IMR-90 (cell line): ENCODE measurements around the gene WASF1. TPM values are rescaled to one million over a fixed set of nuclear protein-coding genes. Genes with fewer than 3 reads are reported as not detected.

Experiments
- ATAC-seq: fragments of 200-7000 bp; cut with Tn5 transposase; 2 replicates; pipeline ENCODE4 v1.9.1; 2020; ENCODE audit warnings: low read depth, mild to moderate bottlenecking, moderate library complexity
- BruUV-seq: library from RNA; stranded (reverse); fragments of 400-500 nt; replicated peaks from 2 replicates; lab custom pipeline; 2021; lab: Mats Ljungman, UMichigan
- CTCF ChIA-PET: fragments of 300-600 bp; formaldehyde crosslinking; extraction: SDS; loops from one replicate; lab custom pipeline; 2021; ENCODE audit warnings: antibody characterized with exemption; lab: Yijun Ruan, JAX
- POLR2A ChIA-PET: fragments of 300-600 bp; sonication (Branson Sonifier 250); formaldehyde crosslinking; loops from one replicate; lab custom pipeline; 2022; ENCODE audit warnings: antibody characterized with exemption; ENCODE audit not compliant: unreplicated experiment; lab: Charles Lee
- DNase-seq: peaks from one replicate; pipeline ENCODE4 v3.0.0; 2013
- H2AFZ ChIP-seq: replicated peaks from 2 replicates; pipeline ENCODE3; 2013; ENCODE audit warnings: low read length, mild to moderate bottlenecking; ENCODE audit not compliant: poor library complexity
- H2AK5ac ChIP-seq: 2 replicates; pipeline ENCODE4 v1.6.1; 2013; ENCODE audit warnings: low read depth, low read length, inconsistent platforms
- H2AK9ac ChIP-seq: replicated peaks from 2 replicates; pipeline ENCODE3; 2013; ENCODE audit warnings: mild to moderate bottlenecking, low read depth, low read length, moderate library complexity; ENCODE audit not compliant: poor library complexity
- H2BK120ac ChIP-seq: 2 replicates; pipeline ENCODE4 v1.6.1; 2013; ENCODE audit warnings: low read depth, low read length, inconsistent platforms
- H2BK15ac ChIP-seq: 3 replicates; pipeline ENCODE4 v1.6.1; 2013; ENCODE audit warnings: low read depth, low read length, inconsistent platforms
- H2BK20ac ChIP-seq: 2 replicates; pipeline ENCODE4 v1.6.1; 2013; ENCODE audit warnings: low read depth, mild to moderate bottlenecking, inconsistent platforms, low read length, moderate library complexity
- H2BK5ac ChIP-seq: 2 replicates; pipeline ENCODE4 v1.6.1; 2013; ENCODE audit warnings: mild to moderate bottlenecking, low read depth, low read length, inconsistent platforms; ENCODE audit not compliant: poor library complexity, severe bottlenecking
- H3K14ac ChIP-seq: replicated peaks from 2 replicates; pipeline ENCODE4 v1.6.1; 2013; ENCODE audit warnings: low read depth, low read length, inconsistent platforms
- H3K18ac ChIP-seq: 2 replicates; pipeline ENCODE4 v1.6.1; 2013; ENCODE audit warnings: low read depth, low read length, control low read depth
- H3K23ac ChIP-seq: 2 replicates; pipeline ENCODE4 v1.6.1; 2013; ENCODE audit warnings: low read depth, low read length, inconsistent platforms
- H3K27ac ChIP-seq: 2 replicates; pipeline ENCODE4 v1.5.1; 2013; ENCODE audit warnings: mild to moderate bottlenecking, control low read depth, low read length; ENCODE audit not compliant: insufficient read depth
- H3K27me3 ChIP-seq: 2 replicates; pipeline ENCODE4 v1.6.1; 2013; ENCODE audit warnings: low read length; ENCODE audit not compliant: control insufficient read depth, insufficient read depth
- H3K36me3 ChIP-seq: 2 replicates; pipeline ENCODE4 v1.6.1; 2013; ENCODE audit warnings: low read length, mixed read lengths; ENCODE audit not compliant: control insufficient read depth, insufficient read depth
- H3K4ac ChIP-seq: 2 replicates; pipeline ENCODE4 v1.6.1; 2013; ENCODE audit warnings: low read depth, low read length, inconsistent platforms
- H3K4me1 ChIP-seq: 2 replicates; pipeline ENCODE4 v1.6.1; 2013; ENCODE audit warnings: low read length, mixed read lengths; ENCODE audit not compliant: control insufficient read depth, insufficient read depth
- H3K4me2 ChIP-seq: 2 replicates; pipeline ENCODE4 v1.6.1; 2013; ENCODE audit warnings: low read depth, mild to moderate bottlenecking, control low read depth, low read length, moderate library complexity
- H3K4me3 ChIP-seq: 2 replicates; pipeline ENCODE4 v1.5.1; 2013; ENCODE audit warnings: low read depth, mild to moderate bottlenecking, control low read depth, low read length, moderate library complexity; ENCODE audit not compliant: insufficient read depth
- H3K56ac ChIP-seq: 2 replicates; pipeline ENCODE4 v1.6.1; 2013; ENCODE audit warnings: low read length, inconsistent platforms; ENCODE audit not compliant: insufficient read depth; ENCODE audit errors: extremely low read depth
- H3K79me1 ChIP-seq, 2 experiments: 2 replicates each; pipeline ENCODE4 v1.6.1; 2013; ENCODE audit warnings: low read length in 2 of 2, inconsistent platforms in 1 of 2, low read depth in 1 of 2
- H3K9ac ChIP-seq: 2 replicates; pipeline ENCODE4 v1.6.1; 2013; ENCODE audit warnings: low read depth, low read length, control low read depth
- H3K9me1 ChIP-seq: 2 replicates; pipeline ENCODE4 v1.6.1; 2013; ENCODE audit warnings: low read length, inconsistent platforms; ENCODE audit not compliant: insufficient read depth
- H3K9me3 ChIP-seq: 2 replicates; pipeline ENCODE4 v1.6.1; 2013; ENCODE audit warnings: low read length; ENCODE audit not compliant: control insufficient read depth, insufficient read depth
- H4K20me1 ChIP-seq: 2 replicates; pipeline ENCODE4 v1.6.1; 2013; ENCODE audit warnings: low read length, inconsistent platforms; ENCODE audit not compliant: insufficient read depth
- H4K5ac ChIP-seq: 2 replicates; pipeline ENCODE4 v1.6.1; 2013; ENCODE audit warnings: mild to moderate bottlenecking, low read depth, low read length, control low read depth
- H4K8ac ChIP-seq, 2 experiments: 2 replicates each; pipeline ENCODE4 v1.6.1; 2013; ENCODE audit warnings: low read depth in 2 of 2, low read length in 2 of 2, control low read depth in 1 of 2, inconsistent platforms in 1 of 2
- H4K91ac ChIP-seq: 2 replicates; pipeline ENCODE4 v1.6.1; 2013; ENCODE audit warnings: low read depth, low read length, inconsistent platforms; ENCODE audit not compliant: insufficient read depth
- BHLHE40 ChIP-seq: fragments of 150-350 bp; IDR thresholded peaks from 2 replicates; pipeline ENCODE4 v1.6.1; 2016; ENCODE audit warnings: mild to moderate bottlenecking, low read depth, low read length
- CEBPB ChIP-seq: IDR thresholded peaks from 2 replicates; pipeline ENCODE4 v1.6.1; 2012; ENCODE audit warnings: low read depth, low read length, improper control_type of control experiment
- CTCF ChIP-seq: conservative IDR thresholded peaks from 2 replicates; pipeline ENCODE4 v1.5.1; 2012; ENCODE audit warnings: mild to moderate bottlenecking, low read depth, low read length, improper control_type of control experiment
- ELK1 ChIP-seq: fragments of 150-350 bp; IDR thresholded peaks from 2 replicates; pipeline ENCODE4 v1.6.1; 2016; ENCODE audit warnings: low read depth, mild to moderate bottlenecking, low read length, moderate library complexity, borderline replicate concordance
- FOS ChIP-seq: fragments of 150-350 bp; IDR thresholded peaks from 2 replicates; pipeline ENCODE4 v1.6.1; 2016; ENCODE audit warnings: low read depth, low read length
- MAFK ChIP-seq: IDR thresholded peaks from 2 replicates; pipeline ENCODE4 v1.6.1; 2012; ENCODE audit warnings: low read depth, low read length, improper control_type of control experiment
- MAZ ChIP-seq: IDR thresholded peaks from 2 replicates; pipeline ENCODE4 v1.6.1; 2012; ENCODE audit warnings: low read depth, mild to moderate bottlenecking, low read length, improper control_type of control experiment, moderate library complexity, borderline replicate concordance
- POLR2A ChIP-seq: IDR thresholded peaks from 2 replicates; pipeline ENCODE4 v1.6.1; 2012; ENCODE audit warnings: mild to moderate bottlenecking, low read depth, low read length
- RAD21 ChIP-seq: IDR thresholded peaks from 2 replicates; pipeline ENCODE4 v1.6.1; 2012; ENCODE audit warnings: low read length, improper control_type of control experiment
- RCOR1 ChIP-seq: IDR thresholded peaks from 2 replicates; pipeline ENCODE4 v1.6.1; 2012; ENCODE audit warnings: mild to moderate bottlenecking, low read length, improper control_type of control experiment; ENCODE audit not compliant: insufficient replicate concordance
- RFX5 ChIP-seq: IDR thresholded peaks from 2 replicates; pipeline ENCODE4 v1.8.0; 2012; ENCODE audit warnings: low read depth, mild to moderate bottlenecking, low read length, moderate library complexity
- SMC3 ChIP-seq: fragments of 150-350 bp; IDR thresholded peaks from 2 replicates; pipeline ENCODE4 v1.6.1; 2016; ENCODE audit warnings: low read depth, mild to moderate bottlenecking, antibody characterized with exemption, low read length, moderate library complexity
- USF2 ChIP-seq: fragments of 150-350 bp; IDR thresholded peaks from 2 replicates; pipeline ENCODE4 v1.6.1; 2017; ENCODE audit warnings: mild to moderate bottlenecking, antibody characterized with exemption, low read length, low read depth
- WGBS, 2 experiments: methylation state at CpG; one replicate each; pipeline versions ENCODE4 v1.1.5 to v1.1.7; 2013; ENCODE audit warnings: missing lambda C conversion rate in 2 of 2; ENCODE audit not compliant: insufficient read length in 1 of 2; ENCODE audit errors: extremely low coverage in 2 of 2; 5-methylcytosine and 5-hydroxymethylcytosine counted together
- dilution Hi-C: fragments of 300-500 bp; cut with HindIII; formaldehyde crosslinking; loops from one replicate; pipeline ENCODE4 v1.14.3; 2018; ENCODE audit warnings: low sequenced_read_pairs; ENCODE audit not compliant: unreplicated experiment
- in situ Hi-C: fragments of 300-500 bp; cut with MboI; formaldehyde crosslinking; loops from 3 replicates; pipeline ENCODE4 v1.14.3; 2019; ENCODE audit warnings: low sequenced_read_pairs, inconsistent platforms, mixed read lengths
- intact Hi-C: fragments of 100-400 bp; cut with micrococcal nuclease; formaldehyde crosslinking; loops from 2 replicates; pipeline ENCODE4 v1.10.0; 2022
- polyA plus RNA-seq, 3 experiments: library from polyadenylated mRNA; depleted of rRNA; stranded (reverse); fragments of >200 nt; gene quantifications; 2 replicates each; pipeline ENCODE4 v1.2.3, GENCODE V29; 2012; ENCODE audit warnings: low replicate concordance in 1 of 3
- total RNA-seq: library from RNA; depleted of rRNA; stranded (reverse); fragments of >200 nt; gene quantifications from 2 replicates; pipeline ENCODE4 v1.2.3, GENCODE V29; 2012

WASF1 gene
- total and polyA plus RNA-seq, 2 of the 4 experiments (the other 2 are of a cell fraction): 3.0 to 17.3 TPM

- peak; percentile 79 for ATAC-seq
- Histone ChIP-seq H2BK20ac (no peak overlapping the region), H3K14ac (no peak overlapping the region), H3K4me2 (peak overlapping the region; percentile 66; the same call in 1 of the 2 replicates), H2AK9ac (no peak overlapping the region), H4K20me1 (no peaks in the 10 kb centered on the region), H3K56ac (no peak overlapping the region), H2BK5ac (no peak overlapping the region), H3K9ac (no peak overlapping the region), H3K79me1 (no peaks in the 10 kb centered on the region), H3K27me3 (peaks cover 29% of the 10 kb centered on the region), H2BK120ac (no peak overlapping the region), H2BK15ac (no peak overlapping the region), H3K9me1 (no peaks in the 10 kb centered on the region), H2AK5ac (no peak overlapping the region), H4K91ac (no peak overlapping the region), H3K9me3 (no peaks in the 10 kb centered on the region), H3K36me3 (no peaks in the 10 kb centered on the region), H4K8ac (no peak overlapping the region), H3K23ac (no peak overlapping the region), H4K5ac (no peak overlapping the region), H2AFZ (peak overlapping the region; percentile 70), H3K27ac (no peak overlapping the region), H3K4me3 (no peak overlapping the region), H3K18ac (no peak overlapping the region), H3K4ac (no peak overlapping the region), H3K4me1 (no peaks in the 10 kb centered on the region)
- TF ChIP-seq RCOR1 (no peak), RFX5 (no peak), POLR2A (no peak), ELK1 (no peak), SMC3 (peak; percentile 64), CEBPB (no peak), USF2 (no peak), FOS (no peak), BHLHE40 (no peak), RAD21 (peak; percentile 80), MAZ (no peak), MAFK (no peak), CTCF (peak; percentile 91)
- in situ Hi-C loops: loop anchor here (5.0 kb wide), 1 partner anchor 339 kb away; no protein-coding TSS in a partner anchor
- no CpG with 5 or more reads among the region's 5 CpGs for WGBS, 2 experiments
- no TSS peak for BruUV-seq
- DNase-seq: peak; percentile 68
- ChIA-PET CTCF (interaction anchor here (0.7 to 1.1 kb wide), 4 partner anchors 11 to 350 kb away, joined by 3 to 6 read pairs (median 4); no protein-coding TSS in a partner anchor), POLR2A (no interaction called here)
- intact Hi-C loops: loop anchor here (1.0 to 5.0 kb wide), 4 partner anchors 124 to 526 kb away; partner anchors contain the start of gene WASF1
- dilution Hi-C loops: no loop called here
These were observed 125.9 kb downstream of the WASF1 start for GRCh38 chr6:110053395-110054240.
